Lung microvascular endothelial cell (primary cell): ENCODE measurements around the gene ATP6V0E2. TPM values are rescaled to one million over a fixed set of nuclear protein-coding genes. Genes with fewer than 3 reads are reported as not detected.

ENCODE experiments used
- DNase-seq, 2 donors: peaks; one replicate each; pipeline versions ENCODE4 v3.0.0 to v3.0.0-alpha.2; 2010; ENCODE audit warnings: low read depth in 2 of 2
- total RNA-seq: library from RNA; depleted of rRNA; stranded (reverse); fragments of >200 nt; gene quantifications from 2 replicates; pipeline ENCODE4 v1.2.1, GENCODE V29; 2014

Gene ATP6V0E2
- total RNA-seq, 1 donor from 2014 or later, result 3.0 TPM

GRCh38 chr7:149861728-149862045, 12.1 kb upstream of the ATP6V0E2 start:
- no peak for DNase-seq

- no peak for DNase-seq
Observed at GRCh38 chr7:149862156-149862555, 11.6 kb upstream of the ATP6V0E2 start.

GRCh38 chr7:149863500-149863899, 10.3 kb upstream of the ATP6V0E2 start:
- no peak for DNase-seq

GRCh38 chr7:149864023-149864422, 9.7 kb upstream of the ATP6V0E2 start:
- DNase-seq, result no peak

- DNase-seq, result no peak
Observed at GRCh38 chr7:149864751-149865150, 9.0 kb upstream of the ATP6V0E2 start.

- peak in 1 of 2 donors; percentile 54 for DNase-seq
Observed at GRCh38 chr7:149865437-149865836, 8.3 kb upstream of the ATP6V0E2 start.

- no peak for DNase-seq
Observed at GRCh38 chr7:149866139-149866778, 7.5 kb upstream of the ATP6V0E2 start.

GRCh38 chr7:149866779-149867447, 6.9 kb upstream of the ATP6V0E2 start:
- DNase-seq, result peak in 1 of 2 donors; percentile 79

- no peak for DNase-seq
Observed at GRCh38 chr7:149867762-149868622, 5.8 kb upstream of the ATP6V0E2 start.

- no peak for DNase-seq
Observed at GRCh38 chr7:149868623-149869290, 5.0 kb upstream of the ATP6V0E2 start.

GRCh38 chr7:149869291-149869650, 4.5 kb upstream of the ATP6V0E2 start:
- DNase-seq, result no peak

GRCh38 chr7:149869867-149870266, 3.9 kb upstream of the ATP6V0E2 start:
- no peak for DNase-seq

- DNase-seq, result no peak
Observed at GRCh38 chr7:149870274-149870673, 3.5 kb upstream of the ATP6V0E2 start.

- DNase-seq, result no peak
Observed at GRCh38 chr7:149870701-149871483, 2.9 kb upstream of the ATP6V0E2 start.

- no peak for DNase-seq
Observed at GRCh38 chr7:149871576-149871975, 2.2 kb upstream of the ATP6V0E2 start.

GRCh38 chr7:149872419-149873073, 1.2 kb upstream of the ATP6V0E2 start:
- peak; percentile 89 to 91 for DNase-seq

GRCh38 chr7:149873970-149874643, 338 bp downstream of the ATP6V0E2 start:
- DNase-seq, result no peak

- DNase-seq, result no peak
Observed at GRCh38 chr7:149874644-149875028, 867 bp downstream of the ATP6V0E2 start.

- DNase-seq, result no peak
Observed at GRCh38 chr7:149875396-149875795, 1.6 kb downstream of the ATP6V0E2 start.

- no peak for DNase-seq
Observed at GRCh38 chr7:149877890-149878522, 4.2 kb downstream of the ATP6V0E2 start.
